ENCODE measurements around the gene TUBGCP2.

The TUBGCP2 gene

DNA sequence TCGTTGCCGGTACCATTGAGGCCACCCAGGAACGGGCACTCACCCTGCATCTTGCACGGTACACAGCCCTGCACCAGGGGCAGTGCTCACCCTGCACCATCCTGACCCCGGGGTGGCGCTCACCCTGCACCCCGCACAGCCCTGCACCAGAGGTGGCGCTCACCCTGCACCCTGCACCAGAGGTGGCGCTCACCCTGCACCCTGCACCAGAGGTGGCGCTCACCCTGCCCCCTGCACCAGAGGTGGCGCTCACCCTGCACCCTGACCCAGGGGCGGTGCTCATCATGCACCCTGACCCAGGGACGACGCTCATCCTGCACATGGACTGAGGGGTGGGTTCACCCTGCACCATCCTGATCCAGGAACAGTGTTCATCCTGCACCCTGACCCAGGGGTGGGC is 6.4 kb downstream of the TUBGCP2 start:
- H3K4me1 ChIP-seq: no peaks in the 10 kb centered on the region
- no peaks in the 10 kb centered on the region for H3K27me3 ChIP-seq
- no peak for DNase-seq
- TF ChIP-seq, protein P1, sequence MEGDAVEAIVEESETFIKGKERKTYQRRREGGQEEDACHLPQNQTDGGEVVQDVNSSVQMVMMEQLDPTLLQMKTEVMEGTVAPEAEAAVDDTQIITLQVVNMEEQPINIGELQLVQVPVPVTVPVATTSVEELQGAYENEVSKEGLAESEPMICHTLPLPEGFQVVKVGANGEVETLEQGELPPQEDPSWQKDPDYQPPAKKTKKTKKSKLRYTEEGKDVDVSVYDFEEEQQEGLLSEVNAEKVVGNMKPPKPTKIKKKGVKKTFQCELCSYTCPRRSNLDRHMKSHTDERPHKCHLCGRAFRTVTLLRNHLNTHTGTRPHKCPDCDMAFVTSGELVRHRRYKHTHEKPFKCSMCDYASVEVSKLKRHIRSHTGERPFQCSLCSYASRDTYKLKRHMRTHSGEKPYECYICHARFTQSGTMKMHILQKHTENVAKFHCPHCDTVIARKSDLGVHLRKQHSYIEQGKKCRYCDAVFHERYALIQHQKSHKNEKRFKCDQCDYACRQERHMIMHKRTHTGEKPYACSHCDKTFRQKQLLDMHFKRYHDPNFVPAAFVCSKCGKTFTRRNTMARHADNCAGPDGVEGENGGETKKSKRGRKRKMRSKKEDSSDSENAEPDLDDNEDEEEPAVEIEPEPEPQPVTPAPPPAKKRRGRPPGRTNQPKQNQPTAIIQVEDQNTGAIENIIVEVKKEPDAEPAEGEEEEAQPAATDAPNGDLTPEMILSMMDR (IDR thresholded peaks at IDR 0.05; ENCODE audit: low read depth, low read length): no peak
- no peak overlapping the region for H3K4me3 ChIP-seq (ENCODE audit: low read depth, low read length)
- peaks cover 18% of the 10 kb centered on the region for H3K36me3 ChIP-seq
- no peaks in the 10 kb centered on the region for H3K9me3 ChIP-seq

DNA sequence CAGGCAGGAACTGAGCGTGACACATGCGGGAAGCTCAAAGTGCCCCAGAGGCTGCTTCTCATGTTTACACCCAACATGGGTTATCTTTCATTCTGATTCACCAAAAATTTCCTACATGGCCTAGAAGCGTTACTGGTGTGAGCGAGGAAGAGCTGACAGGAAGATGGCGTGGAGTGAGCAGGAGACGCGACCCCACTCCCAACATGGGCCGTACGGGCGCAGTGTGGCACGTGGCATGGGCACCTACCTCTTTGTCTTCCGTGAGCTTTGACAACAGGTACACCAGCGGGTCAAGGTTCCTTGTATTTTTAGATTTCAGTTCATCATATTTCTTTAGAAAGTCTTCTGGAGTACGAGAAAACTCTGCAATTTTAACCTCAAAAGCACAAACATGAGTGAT is 8.9 kb downstream of the TUBGCP2 start:
- peaks cover 32% of the 10 kb centered on the region for H3K36me3 ChIP-seq

DNA sequence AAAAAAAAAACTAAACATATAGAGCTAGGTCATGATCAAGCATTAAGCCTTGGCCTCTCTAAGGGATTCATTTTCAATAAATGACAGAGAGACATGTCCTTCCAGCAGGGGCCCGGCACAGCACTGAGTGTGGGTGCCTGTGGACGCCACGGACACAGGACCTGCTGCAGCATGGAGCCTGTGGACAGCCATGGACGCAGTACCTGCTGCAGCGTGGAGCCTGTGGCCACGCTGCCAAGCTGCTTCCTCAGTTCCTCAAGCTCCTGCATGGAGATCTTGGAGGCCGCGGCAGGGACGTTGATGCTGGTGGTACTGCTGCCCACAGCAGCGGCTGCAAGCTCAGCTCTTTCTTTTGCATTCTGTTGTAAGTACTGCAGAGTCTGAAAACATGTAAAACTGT is 9.4 kb downstream of the TUBGCP2 start:
- no peaks in the 10 kb centered on the region for H3K9me3 ChIP-seq

More for the DNA sequence above, 8.9 kb downstream of the TUBGCP2 start:
- no peaks in the 10 kb centered on the region for H3K4me1 ChIP-seq
- TF ChIP-seq, protein P1 (IDR thresholded peaks at IDR 0.05; ENCODE audit: low read depth, low read length): no peak
- H3K4me3 ChIP-seq (ENCODE audit: low read depth, low read length): no peak overlapping the region
- no peaks in the 10 kb centered on the region for H3K9me3 ChIP-seq
- no peak for DNase-seq
- no peaks in the 10 kb centered on the region for H3K27me3 ChIP-seq

DNA sequence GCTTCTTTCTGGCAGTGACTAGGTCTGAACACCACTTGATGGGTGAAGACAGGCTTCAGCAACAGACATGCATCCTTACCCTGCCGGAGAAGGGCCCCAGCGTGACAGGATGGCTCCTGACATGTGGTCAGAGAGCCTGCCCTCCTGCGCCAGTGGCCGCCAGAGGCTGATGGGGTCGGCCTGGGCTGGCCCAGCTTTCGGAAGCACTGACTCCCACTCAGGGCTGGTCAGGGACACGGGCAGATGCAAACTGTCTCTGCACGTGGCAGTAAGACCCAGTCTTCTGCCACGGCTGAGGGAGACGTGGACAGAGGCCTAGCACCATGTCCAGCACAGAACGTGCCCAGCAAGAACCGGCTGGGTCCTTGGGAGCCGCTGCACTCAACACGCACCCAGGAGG is 10.2 kb downstream of the TUBGCP2 start:
- Histone ChIP-seq H3K36me3 (peaks cover 34% of the 10 kb centered on the region), H3K9me3 (no peaks in the 10 kb centered on the region), H3K4me1 (no peaks in the 10 kb centered on the region), H3K27me3 (no peaks in the 10 kb centered on the region), H3K4me3 (ENCODE audit: low read depth, low read length) (no peak overlapping the region)
- no peak for DNase-seq
- TF ChIP-seq, protein P1 (IDR thresholded peaks at IDR 0.05; ENCODE audit: low read depth, low read length): no peak

More for the DNA sequence above, 9.4 kb downstream of the TUBGCP2 start:
- no peak for DNase-seq
- Histone ChIP-seq H3K4me3 (ENCODE audit: low read depth, low read length) (no peak overlapping the region), H3K36me3 (peaks cover 32% of the 10 kb centered on the region), H3K27me3 (no peaks in the 10 kb centered on the region), H3K4me1 (no peaks in the 10 kb centered on the region)
- TF ChIP-seq, protein P1 (IDR thresholded peaks at IDR 0.05; ENCODE audit: low read depth, low read length): no peak

DNA sequence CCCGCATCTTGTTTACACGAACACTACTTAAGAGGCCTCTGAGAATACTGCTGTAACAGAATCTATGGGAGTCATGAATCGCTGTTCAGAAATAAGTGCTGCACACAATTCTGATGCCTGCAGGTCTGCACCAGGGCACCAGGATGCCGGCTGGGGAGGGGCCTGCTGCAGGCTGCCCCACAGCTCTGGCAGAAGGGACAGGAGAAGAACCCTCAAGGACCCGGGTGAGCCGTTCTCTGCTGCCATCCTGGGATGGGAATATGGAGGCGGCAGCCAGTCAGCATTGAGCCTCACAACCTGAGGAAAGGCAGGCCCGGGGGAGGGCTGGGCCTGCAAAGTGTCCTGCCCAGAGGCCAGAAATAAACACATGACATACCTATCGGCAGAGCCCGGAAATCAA is 11.2 kb downstream of the TUBGCP2 start:
- Histone ChIP-seq H3K4me3 (ENCODE audit: low read depth, low read length) (no peak overlapping the region), H3K4me1 (no peaks in the 10 kb centered on the region), H3K36me3 (peaks cover 44% of the 10 kb centered on the region), H3K9me3 (no peaks in the 10 kb centered on the region), H3K27me3 (no peaks in the 10 kb centered on the region)
- TF ChIP-seq, protein P1 (IDR thresholded peaks at IDR 0.05; ENCODE audit: low read depth, low read length): no peak
- no peak for DNase-seq

DNA sequence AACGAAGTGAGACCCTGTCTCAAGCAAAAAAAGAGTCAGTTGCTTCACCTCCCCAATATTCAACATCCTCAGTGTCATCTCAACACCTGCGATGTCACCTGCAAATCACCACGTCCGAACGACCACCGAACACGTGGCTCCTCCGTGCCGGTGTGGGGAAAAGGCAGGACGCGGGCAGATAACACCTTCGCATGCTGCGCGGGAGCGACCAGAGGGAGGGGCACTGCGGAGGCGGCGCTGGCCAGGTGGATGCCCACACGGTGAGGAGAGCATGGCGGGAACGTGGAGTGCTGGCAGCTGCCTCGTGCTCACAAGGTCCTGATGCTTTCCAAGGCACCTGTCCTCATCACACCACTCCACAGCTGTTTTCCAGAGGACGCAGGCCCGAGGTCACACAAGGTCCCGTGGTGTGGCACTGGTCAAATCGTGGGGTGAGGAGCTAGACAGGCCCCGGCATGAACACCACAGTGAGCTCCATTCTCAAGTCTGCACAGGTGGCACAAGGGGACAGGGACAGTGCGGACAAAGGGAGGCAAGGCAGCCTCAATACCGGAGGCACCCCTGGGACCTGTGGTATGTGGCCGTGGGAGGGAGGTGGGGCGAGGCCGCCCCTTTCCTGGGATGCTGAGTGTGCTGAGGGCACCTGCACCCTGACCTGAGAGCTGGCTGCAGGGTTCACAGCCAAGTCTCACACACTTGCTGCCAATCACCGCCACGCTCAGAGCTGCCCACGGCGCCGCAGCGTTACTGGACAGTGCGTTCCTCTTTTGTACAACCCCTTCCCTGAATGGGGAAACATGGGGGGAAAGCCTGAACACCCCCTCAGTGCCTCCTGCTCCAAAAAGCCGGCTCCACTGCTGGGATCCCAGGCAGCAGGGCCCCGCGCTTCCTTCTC is 13.0 kb downstream of the TUBGCP2 start:
- no peak overlapping the region for H3K4me3 ChIP-seq (ENCODE audit: low read depth, low read length)
- TF ChIP-seq, protein P1 (IDR thresholded peaks at IDR 0.05; ENCODE audit: low read depth, low read length): no peak
- no peaks in the 10 kb centered on the region for H3K4me1 ChIP-seq
- no peak for DNase-seq
- peaks cover 45% of the 10 kb centered on the region for H3K36me3 ChIP-seq
- no peaks in the 10 kb centered on the region for H3K27me3 ChIP-seq
- no peaks in the 10 kb centered on the region for H3K9me3 ChIP-seq
